Panc1 (cell line): ENCODE results near the gene MAGI1. TPM values are rescaled to one million over a fixed set of nuclear protein-coding genes. Genes with fewer than 3 reads are reported as not detected.

ENCODE experiments used
- ATAC-seq: fragments of 200-7000 bp; cut with Tn5 transposase; 2 replicates; pipeline ENCODE4 v1.9.1; 2020; ENCODE audit warnings: mild to moderate bottlenecking, moderate library complexity
- BruUV-seq: library from RNA; stranded (reverse); fragments of 400-500 nt; replicated peaks from 2 replicates; lab custom pipeline; 2021; lab: Mats Ljungman, UMichigan
- CTCF ChIA-PET: fragments of 300-600 bp; sonication (Branson Sonifier 250); formaldehyde crosslinking; loops from one replicate; lab custom pipeline; 2022; ENCODE audit warnings: antibody characterized with exemption; lab: Charles Lee
- POLR2A ChIA-PET: fragments of 300-600 bp; sonication (Branson Sonifier 250); formaldehyde crosslinking; loops from one replicate; lab custom pipeline; 2022; ENCODE audit warnings: antibody characterized with exemption; lab: Charles Lee
- DNase-seq: peaks from one replicate; pipeline ENCODE4 v3.0.0-alpha.2; 2010; ENCODE audit warnings: low read depth, low spot score
- H3K27ac ChIP-seq: 2 replicates; pipeline ENCODE4 v1.5.1; 2011; ENCODE audit warnings: mild to moderate bottlenecking, low read length, inconsistent platforms
- H3K27me3 ChIP-seq: fragments of 200-500 bp; sonication (Bioruptor generic); 2 replicates; pipeline ENCODE4 v1.6.0; 2014; ENCODE audit warnings: low read length, inconsistent platforms; ENCODE audit not compliant: control insufficient read depth, insufficient read depth
- H3K36me3 ChIP-seq: fragments of 200-500 bp; sonication (Bioruptor generic); 2 replicates; pipeline ENCODE4 v1.5.1; 2014; ENCODE audit warnings: inconsistent platforms, mild to moderate bottlenecking, low read length, moderate library complexity; ENCODE audit not compliant: control insufficient read depth, insufficient read depth
- H3K4me1 ChIP-seq: 2 replicates; pipeline ENCODE4 v1.5.1; 2011; ENCODE audit warnings: inconsistent platforms, mild to moderate bottlenecking, low read length, moderate library complexity; ENCODE audit not compliant: control insufficient read depth, insufficient read depth
- H3K4me3 ChIP-seq, 2 experiments: 2 replicates each; pipeline ENCODE4 v1.5.1; 2011 to 2012; ENCODE audit warnings: low read depth in 2 of 2, low read length in 2 of 2, mild to moderate bottlenecking in 2 of 2, inconsistent platforms in 1 of 2, moderate library complexity in 1 of 2
- H3K9me3 ChIP-seq: fragments of 200-500 bp; sonication (Bioruptor generic); 2 replicates; pipeline ENCODE4 v1.5.1; 2014; ENCODE audit warnings: low read depth, mild to moderate bottlenecking, inconsistent platforms, low read length, moderate library complexity; ENCODE audit not compliant: control insufficient read depth, insufficient read depth
- POLR2AphosphoS5 ChIP-seq: IDR thresholded peaks from 2 replicates; pipeline ENCODE4 v1.6.1; 2012; ENCODE audit warnings: mild to moderate bottlenecking, low read depth, low read length, moderate library complexity
- SIN3A ChIP-seq: IDR thresholded peaks from 2 replicates; pipeline ENCODE4 v1.6.1; 2012; ENCODE audit warnings: low read depth, mild to moderate bottlenecking, low read length, moderate library complexity, borderline replicate concordance; ENCODE audit not compliant: insufficient read depth
- TCF7L2 ChIP-seq: IDR thresholded peaks from 2 replicates; pipeline ENCODE4 v1.6.1; 2011; ENCODE audit warnings: mild to moderate bottlenecking, low read depth, low read length, inconsistent platforms
- in situ Hi-C: cut with HindIII; loops from 2 replicates; pipeline ENCODE4 v1.10.0; 2016; ENCODE audit warnings: low sequenced_read_pairs, low pct_unique_long_range_greater_than_20kb
- intact Hi-C: fragments of 100-400 bp; cut with micrococcal nuclease; formaldehyde crosslinking; loops from one replicate; pipeline ENCODE4 v1.10.0; 2022; ENCODE audit not compliant: unreplicated experiment
- total RNA-seq: library from RNA; stranded (reverse); gene quantifications from one replicate; pipeline ENCODE4 v1.2.1, GENCODE V29; 2021; ENCODE audit not compliant: unreplicated experiment
- TF ChIP-seq, protein P1 (sequence below): fragments of 450-650 bp; IDR thresholded peaks from 2 replicates; pipeline ENCODE4 v1.5.1; 2017; ENCODE audit warnings: mild to moderate bottlenecking
- TF ChIP-seq, protein P2 (sequence below), 2 experiments: IDR thresholded peaks; 2 replicates each; pipeline ENCODE4 v1.6.1; 2011 to 2012; ENCODE audit warnings: low read depth in 2 of 2, control low read depth in 1 of 2, low read length in 1 of 2, mild to moderate bottlenecking in 1 of 2, moderate library complexity in 1 of 2; ENCODE audit not compliant: insufficient read depth in 1 of 2

The MAGI1 gene
- total RNA-seq, 1 experiment from 2014 or later = 9.5 TPM

GRCh38 chr3:65829228-65829627 is 209.5 kb downstream of the MAGI1 start:
- POLR2A ChIA-PET = no interaction called here
- ATAC-seq = no peak
- H3K27me3 ChIP-seq = no peaks in the 10 kb centered on the region
- H3K4me1 ChIP-seq = no peaks in the 10 kb centered on the region
- no peak for DNase-seq
- H3K4me3 ChIP-seq = no peak overlapping the region
- no peaks in the 10 kb centered on the region for H3K9me3 ChIP-seq
- no TSS peak for BruUV-seq
- in situ Hi-C loops = no loop called here
- intact Hi-C loops = no loop called here
- H3K36me3 ChIP-seq = no peaks in the 10 kb centered on the region
- TF ChIP-seq POLR2AphosphoS5 (no peak), SIN3A (no peak), TCF7L2 (no peak)
- TF ChIP-seq, protein P1, sequence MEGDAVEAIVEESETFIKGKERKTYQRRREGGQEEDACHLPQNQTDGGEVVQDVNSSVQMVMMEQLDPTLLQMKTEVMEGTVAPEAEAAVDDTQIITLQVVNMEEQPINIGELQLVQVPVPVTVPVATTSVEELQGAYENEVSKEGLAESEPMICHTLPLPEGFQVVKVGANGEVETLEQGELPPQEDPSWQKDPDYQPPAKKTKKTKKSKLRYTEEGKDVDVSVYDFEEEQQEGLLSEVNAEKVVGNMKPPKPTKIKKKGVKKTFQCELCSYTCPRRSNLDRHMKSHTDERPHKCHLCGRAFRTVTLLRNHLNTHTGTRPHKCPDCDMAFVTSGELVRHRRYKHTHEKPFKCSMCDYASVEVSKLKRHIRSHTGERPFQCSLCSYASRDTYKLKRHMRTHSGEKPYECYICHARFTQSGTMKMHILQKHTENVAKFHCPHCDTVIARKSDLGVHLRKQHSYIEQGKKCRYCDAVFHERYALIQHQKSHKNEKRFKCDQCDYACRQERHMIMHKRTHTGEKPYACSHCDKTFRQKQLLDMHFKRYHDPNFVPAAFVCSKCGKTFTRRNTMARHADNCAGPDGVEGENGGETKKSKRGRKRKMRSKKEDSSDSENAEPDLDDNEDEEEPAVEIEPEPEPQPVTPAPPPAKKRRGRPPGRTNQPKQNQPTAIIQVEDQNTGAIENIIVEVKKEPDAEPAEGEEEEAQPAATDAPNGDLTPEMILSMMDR = no peak
- TF ChIP-seq, protein P2, sequence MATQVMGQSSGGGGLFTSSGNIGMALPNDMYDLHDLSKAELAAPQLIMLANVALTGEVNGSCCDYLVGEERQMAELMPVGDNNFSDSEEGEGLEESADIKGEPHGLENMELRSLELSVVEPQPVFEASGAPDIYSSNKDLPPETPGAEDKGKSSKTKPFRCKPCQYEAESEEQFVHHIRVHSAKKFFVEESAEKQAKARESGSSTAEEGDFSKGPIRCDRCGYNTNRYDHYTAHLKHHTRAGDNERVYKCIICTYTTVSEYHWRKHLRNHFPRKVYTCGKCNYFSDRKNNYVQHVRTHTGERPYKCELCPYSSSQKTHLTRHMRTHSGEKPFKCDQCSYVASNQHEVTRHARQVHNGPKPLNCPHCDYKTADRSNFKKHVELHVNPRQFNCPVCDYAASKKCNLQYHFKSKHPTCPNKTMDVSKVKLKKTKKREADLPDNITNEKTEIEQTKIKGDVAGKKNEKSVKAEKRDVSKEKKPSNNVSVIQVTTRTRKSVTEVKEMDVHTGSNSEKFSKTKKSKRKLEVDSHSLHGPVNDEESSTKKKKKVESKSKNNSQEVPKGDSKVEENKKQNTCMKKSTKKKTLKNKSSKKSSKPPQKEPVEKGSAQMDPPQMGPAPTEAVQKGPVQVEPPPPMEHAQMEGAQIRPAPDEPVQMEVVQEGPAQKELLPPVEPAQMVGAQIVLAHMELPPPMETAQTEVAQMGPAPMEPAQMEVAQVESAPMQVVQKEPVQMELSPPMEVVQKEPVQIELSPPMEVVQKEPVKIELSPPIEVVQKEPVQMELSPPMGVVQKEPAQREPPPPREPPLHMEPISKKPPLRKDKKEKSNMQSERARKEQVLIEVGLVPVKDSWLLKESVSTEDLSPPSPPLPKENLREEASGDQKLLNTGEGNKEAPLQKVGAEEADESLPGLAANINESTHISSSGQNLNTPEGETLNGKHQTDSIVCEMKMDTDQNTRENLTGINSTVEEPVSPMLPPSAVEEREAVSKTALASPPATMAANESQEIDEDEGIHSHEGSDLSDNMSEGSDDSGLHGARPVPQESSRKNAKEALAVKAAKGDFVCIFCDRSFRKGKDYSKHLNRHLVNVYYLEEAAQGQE (IDR thresholded peaks at IDR 0.05; ENCODE audit: insufficient read depth in 1 of 2, low read depth in 2 of 2, low read length in 1 of 2) = no peak
- H3K27ac ChIP-seq = no peak overlapping the region
- CTCF ChIA-PET = no interaction called here

DNA sequence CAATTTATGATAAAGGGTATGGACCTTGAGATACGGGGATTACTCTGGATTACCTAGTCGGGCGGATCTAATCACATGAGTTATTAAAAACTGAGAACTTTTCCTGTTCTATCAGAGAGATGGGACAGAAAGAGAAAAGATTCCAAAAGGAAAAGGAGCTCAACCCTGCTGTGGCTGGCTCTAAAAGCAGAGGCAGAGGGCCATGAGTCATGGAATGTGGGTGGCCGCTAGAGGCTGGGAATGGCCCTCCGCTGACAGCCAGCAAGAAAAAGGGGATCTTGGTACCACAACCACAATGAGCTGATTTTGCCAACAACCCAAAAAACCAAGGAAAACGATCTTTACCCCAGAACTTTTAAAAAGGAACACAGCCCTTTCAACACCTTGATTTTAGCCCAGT is 210.0 kb downstream of the MAGI1 start:
- ATAC-seq (no peak), DNase-seq (no peak)
- in situ Hi-C loops (no loop called here), intact Hi-C loops (no loop called here)
- Histone ChIP-seq H3K4me1 (no peaks in the 10 kb centered on the region), H3K27ac (no peak overlapping the region), H3K9me3 (no peaks in the 10 kb centered on the region), H3K4me3 (no peak overlapping the region), H3K36me3 (no peaks in the 10 kb centered on the region), H3K27me3 (no peaks in the 10 kb centered on the region)
- TF ChIP-seq POLR2AphosphoS5 (no peak), TCF7L2 (no peak), SIN3A (no peak)
- TF ChIP-seq, protein P1 = no peak
- TF ChIP-seq, protein P2 (IDR thresholded peaks at IDR 0.05; ENCODE audit: insufficient read depth in 1 of 2, low read depth in 2 of 2, low read length in 1 of 2) = no peak
- no TSS peak for BruUV-seq
- POLR2A ChIA-PET = no interaction called here
- CTCF ChIA-PET = no interaction called here
